Activated T-cell treated with anti-CD3 and anti-CD28 coated beads, Interleukin-2, amount 50 U/mL, for 48 hours (primary cell): ENCODE measurements around the gene AMFR.
A peak's percentile ranks its signal among the peaks of the same experiment; 100 is the strongest.

Experiments used
- DNase-seq, 2 experiments: peaks; one replicate each; pipeline ENCODE4 v3.0.0-alpha.2; 2020

The AMFR gene

GRCh38 chr16:56425439-56425832, at the start of gene AMFR:
Gene AMFR (minus strand): TSS chr16:56425545. CDS start chr16:56425327, 218 bp downstream.
- DNase-seq = peak; percentile 69 to 80

- no peak for DNase-seq
Observed at GRCh38 chr16:56470666-56471065, 45.3 kb upstream of the AMFR start.

GRCh38 chr16:56470232-56470631, 44.9 kb upstream of the AMFR start:
- DNase-seq = no peak

GRCh38 chr16:56469748-56470147, 44.4 kb upstream of the AMFR start:
- no peak for DNase-seq

GRCh38 chr16:56468800-56469199, 43.5 kb upstream of the AMFR start:
- no peak for DNase-seq

GRCh38 chr16:56466344-56466743, 41.0 kb upstream of the AMFR start:
- DNase-seq = no peak

- DNase-seq = no peak
Observed at GRCh38 chr16:56463153-56463552, 37.8 kb upstream of the AMFR start.

- no peak for DNase-seq
Observed at GRCh38 chr16:56462064-56462796, 36.9 kb upstream of the AMFR start.

- DNase-seq = no peak
Observed at GRCh38 chr16:56460101-56460500, 34.8 kb upstream of the AMFR start.

GRCh38 chr16:56457927-56458470, 32.7 kb upstream of the AMFR start:
- no peak for DNase-seq

GRCh38 chr16:56451753-56452689, 26.7 kb upstream of the AMFR start:
- DNase-seq = peak; percentile 29 to 33

GRCh38 chr16:56450986-56451752, 25.8 kb upstream of the AMFR start, which contains the start of the genes NUDT21 and OGFOD1:
Gene NUDT21 (minus strand): TSS chr16:56451332. CDS start chr16:56451202, 130 bp downstream.
Gene OGFOD1 (plus strand): TSS chr16:56451554. CDS start chr16:56451613, 59 bp downstream.
- DNase-seq = peak; percentile 86 to 90

- DNase-seq = peak; percentile 32 to 37
Observed at GRCh38 chr16:56450275-56450985, 25.1 kb upstream of the AMFR start.

GRCh38 chr16:56448005-56448404, 22.7 kb upstream of the AMFR start:
- DNase-seq = no peak

GRCh38 chr16:56447286-56447685, 21.9 kb upstream of the AMFR start:
- DNase-seq = no peak

- DNase-seq = no peak
Observed at GRCh38 chr16:56438038-56438437, 12.7 kb upstream of the AMFR start.

GRCh38 chr16:56436258-56436657, 10.9 kb upstream of the AMFR start:
- DNase-seq = no peak

- DNase-seq = no peak
Observed at GRCh38 chr16:56428091-56428490, 2.7 kb upstream of the AMFR start.

- no peak for DNase-seq
Observed at GRCh38 chr16:56426585-56426984, 1.2 kb upstream of the AMFR start.

GRCh38 chr16:56424791-56425438, 430 bp downstream of the AMFR start:
- DNase-seq = peak; percentile 56 to 66

GRCh38 chr16:56424404-56424764, 961 bp downstream of the AMFR start:
- no peak for DNase-seq
